GM12801 (cell line): ENCODE results near the gene MMP17.

Experiments
- TF ChIP-seq, protein P1 (sequence below): IDR thresholded peaks from one replicate; pipeline ENCODE4 v1.5.1; 2011; ENCODE audit warnings: control low read depth; ENCODE audit not compliant: insufficient read length; ENCODE audit errors: extremely low read depth

Gene MMP17

DNA sequence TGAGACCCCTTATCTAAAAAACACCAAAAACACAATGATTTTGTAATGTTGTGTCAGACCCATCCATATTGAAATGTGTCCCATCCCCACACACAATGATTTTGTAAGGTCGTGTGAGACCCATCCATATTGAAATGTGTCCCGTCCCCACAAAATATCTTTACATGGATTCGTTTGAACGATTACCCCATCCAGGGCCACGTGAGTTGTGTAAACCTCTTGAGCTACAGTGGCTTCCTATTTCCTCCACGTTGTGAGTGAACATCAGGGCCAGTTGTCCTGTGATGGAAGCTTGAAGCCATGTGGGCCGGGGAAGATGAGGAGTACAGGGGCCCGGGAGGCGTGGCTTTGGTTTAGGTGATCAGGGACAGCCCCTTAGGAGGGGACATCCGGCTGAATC, 39.3 kb downstream of the MMP17 start:
- TF ChIP-seq, protein P1, sequence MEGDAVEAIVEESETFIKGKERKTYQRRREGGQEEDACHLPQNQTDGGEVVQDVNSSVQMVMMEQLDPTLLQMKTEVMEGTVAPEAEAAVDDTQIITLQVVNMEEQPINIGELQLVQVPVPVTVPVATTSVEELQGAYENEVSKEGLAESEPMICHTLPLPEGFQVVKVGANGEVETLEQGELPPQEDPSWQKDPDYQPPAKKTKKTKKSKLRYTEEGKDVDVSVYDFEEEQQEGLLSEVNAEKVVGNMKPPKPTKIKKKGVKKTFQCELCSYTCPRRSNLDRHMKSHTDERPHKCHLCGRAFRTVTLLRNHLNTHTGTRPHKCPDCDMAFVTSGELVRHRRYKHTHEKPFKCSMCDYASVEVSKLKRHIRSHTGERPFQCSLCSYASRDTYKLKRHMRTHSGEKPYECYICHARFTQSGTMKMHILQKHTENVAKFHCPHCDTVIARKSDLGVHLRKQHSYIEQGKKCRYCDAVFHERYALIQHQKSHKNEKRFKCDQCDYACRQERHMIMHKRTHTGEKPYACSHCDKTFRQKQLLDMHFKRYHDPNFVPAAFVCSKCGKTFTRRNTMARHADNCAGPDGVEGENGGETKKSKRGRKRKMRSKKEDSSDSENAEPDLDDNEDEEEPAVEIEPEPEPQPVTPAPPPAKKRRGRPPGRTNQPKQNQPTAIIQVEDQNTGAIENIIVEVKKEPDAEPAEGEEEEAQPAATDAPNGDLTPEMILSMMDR = no peak

DNA sequence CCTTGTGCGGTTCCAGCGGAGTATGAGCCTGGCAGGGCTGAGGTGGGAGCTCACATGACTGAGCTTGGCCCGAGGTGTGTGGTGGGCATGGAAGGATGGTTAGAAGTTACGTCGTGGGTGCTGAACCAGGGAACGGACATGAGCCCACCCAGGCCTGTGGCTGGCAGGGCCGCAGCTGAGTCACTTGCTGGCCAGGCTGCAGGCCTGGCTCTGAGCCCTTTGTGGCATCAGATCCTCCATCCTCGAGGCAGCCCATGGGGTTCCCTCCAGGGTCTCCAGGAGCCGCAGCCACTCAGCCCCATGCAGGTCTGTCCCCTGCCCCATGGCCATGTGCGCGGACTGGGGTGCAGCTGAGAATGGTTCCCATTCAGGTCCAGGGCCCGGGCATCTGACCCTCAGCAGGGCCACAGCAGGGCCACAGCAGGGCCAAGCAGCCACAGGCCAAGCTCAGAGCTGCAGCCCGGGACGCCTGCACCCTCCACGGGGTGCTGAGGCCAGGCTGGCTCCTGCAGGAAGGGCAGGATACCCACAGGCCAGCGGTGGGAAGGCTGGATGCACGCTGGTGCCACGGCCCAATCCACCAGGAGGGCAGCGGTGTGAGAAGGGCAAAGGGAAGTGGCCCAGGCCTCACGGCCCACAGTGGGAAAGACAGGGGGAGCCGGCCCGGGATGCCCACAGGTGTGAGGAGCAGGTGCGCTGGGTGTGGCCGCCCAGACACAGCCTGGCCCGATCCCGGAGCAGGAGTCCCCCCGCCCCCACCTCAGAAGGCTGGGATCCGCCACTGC, 39.9 kb downstream of the MMP17 start:
- TF ChIP-seq, protein P1 = no peak

DNA sequence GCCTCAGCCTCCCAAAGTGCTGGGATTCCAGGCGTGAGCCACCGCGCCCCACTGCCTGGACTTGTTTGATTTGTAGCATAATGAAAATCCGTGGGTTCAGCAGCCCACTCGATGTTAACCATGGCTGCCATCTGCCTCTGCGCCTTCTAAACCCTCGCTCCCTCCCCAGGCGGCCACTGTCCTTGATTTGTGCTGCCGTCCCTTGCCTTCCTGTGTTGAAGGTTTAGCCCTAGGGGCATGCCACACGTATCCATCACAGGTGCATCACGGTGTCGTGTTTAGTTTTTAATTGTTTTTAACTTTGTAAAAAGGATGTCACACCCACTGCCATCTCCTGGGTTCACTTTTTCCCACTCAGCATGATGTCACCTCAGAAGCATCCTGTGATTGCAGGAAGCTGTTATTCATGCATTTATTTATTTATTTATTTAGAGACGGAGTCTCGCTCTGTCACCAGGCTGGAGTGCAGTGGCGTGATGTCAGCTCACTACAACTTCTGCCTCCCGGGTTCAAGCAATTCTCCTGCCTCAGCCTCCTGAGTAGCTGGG, 41.8 kb downstream of the MMP17 start:
- TF ChIP-seq, protein P1 = no peak

DNA sequence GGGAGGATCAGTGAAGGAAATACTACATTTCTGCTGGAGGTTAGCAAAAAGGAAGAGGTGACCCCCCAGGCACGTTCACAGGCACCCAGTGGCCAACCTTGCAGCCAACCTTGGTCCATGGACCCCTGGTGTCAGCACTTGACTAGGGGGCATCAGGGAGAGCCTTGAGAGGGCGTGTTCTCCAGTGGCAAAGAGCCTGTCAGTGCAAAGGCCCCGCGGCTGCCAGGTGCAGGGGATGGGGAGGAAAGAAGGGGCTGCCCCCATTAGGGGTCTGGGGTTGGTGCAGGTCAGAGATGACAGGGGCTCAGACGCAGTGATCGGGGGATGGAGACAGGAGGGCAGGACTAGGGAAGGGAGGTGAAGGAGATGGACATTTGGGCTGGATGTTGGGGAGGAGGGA, 43.5 kb downstream of the MMP17 start:
- TF ChIP-seq, protein P1 = no peak

DNA sequence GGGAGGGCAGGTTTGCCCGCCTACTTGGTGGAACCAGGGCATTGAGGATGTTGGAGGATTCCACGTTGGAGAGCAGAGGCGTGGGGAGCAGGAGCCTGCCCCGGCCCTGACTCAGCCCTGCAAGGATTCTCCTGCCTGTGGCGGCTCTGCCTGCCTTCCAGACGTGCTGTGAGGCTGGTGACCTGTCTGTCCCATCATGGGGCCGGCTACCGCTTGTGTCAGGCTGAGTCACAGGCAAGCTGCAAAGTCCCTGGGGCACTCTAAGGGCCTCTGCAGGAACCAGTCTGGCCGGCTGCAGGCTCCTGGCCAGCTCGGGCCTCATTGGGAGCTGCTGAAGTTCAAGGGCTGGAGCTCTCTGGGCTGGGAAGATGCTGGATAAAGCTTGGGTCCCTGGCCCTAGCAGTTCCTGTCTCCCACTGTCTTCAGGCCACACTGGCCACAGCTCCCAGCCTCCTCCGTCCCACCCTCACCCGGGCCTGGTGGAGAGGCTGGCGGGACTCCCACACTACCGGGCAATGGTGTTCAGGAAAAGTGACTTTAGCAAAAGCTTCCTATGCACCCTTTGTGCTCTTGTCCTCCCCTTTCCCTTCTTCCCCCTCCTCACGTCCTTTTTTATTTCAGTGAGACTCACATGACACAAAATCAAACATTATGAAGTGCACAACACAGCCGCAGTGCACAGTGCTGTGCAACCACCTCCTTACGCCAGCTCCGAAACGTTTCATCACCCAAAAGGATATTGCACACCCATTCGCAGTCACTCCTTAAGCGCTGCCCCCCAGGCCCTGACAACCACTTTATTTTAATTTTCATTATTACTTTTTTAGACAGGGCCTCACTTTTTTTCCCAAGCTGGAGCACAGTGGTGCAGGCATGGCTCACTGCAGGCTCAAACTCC, 44.2 kb downstream of the MMP17 start:
- TF ChIP-seq, protein P1 = no peak

DNA sequence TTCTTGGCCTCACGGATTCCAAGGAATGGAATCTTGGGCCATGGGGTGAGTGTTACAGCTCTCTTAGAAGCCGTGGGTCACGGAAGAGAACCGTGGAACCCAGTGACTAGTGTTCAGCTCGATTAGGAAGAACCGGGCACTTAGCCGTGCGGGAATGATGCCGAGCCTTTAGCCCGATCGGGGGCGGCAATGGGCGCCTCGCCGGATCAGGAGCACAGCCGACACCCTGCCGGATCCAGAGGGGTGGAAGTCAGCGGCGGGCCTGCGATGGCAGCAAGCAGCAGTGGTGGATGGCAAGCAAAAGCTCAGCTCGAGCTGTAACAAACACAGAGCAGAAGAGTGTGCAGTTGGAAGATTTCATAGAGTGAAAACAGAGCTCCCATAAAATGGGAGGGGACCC, 45.1 kb downstream of the MMP17 start:
- TF ChIP-seq, protein P1 = no peak

DNA sequence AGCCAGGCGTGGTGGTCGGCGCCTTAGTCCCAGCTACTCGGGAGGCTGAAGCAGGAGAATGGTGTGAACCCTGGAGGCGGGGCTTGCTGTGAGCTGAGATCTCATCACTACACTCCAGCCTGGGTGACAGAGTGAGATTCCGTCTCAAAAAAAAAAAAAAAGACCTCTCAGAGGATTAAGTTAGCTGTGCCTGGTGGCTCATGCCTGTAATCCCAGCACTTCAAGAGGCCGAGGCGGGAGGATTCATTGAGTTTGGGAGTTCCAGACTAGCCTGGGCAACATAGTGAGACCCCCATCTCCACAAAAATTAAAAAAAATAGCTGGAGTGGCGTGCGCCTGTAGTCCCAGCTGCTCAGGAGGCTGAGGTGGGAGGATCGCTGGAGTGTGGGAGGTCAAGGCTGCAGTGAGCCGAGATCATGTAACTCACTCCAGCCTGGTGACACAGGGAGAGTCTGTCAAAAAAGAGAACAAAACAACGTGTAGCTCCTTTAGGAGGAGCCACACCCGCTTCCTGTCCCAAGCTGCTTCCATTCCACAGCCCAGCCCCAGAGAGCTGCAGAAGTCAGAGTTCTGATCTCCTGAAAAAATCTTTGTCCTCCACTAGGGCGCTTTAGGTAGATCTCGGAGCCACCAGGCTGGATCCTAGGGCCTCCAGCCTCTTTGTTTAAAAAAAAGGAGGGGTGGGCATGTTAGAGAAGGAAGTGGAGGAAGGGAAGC, 54.8 kb downstream of the MMP17 start:
- TF ChIP-seq, protein P1 = no peak
